Cardiac muscle cell (in vitro differentiated cells and primary cell): Measurements from ENCODE around the gene RRBP1. TPM values are rescaled to one million over a fixed set of nuclear protein-coding genes. Genes with fewer than 3 reads are reported as not detected.

Experiments used
- DNase-seq, 2 donors: peaks; one replicate each; pipeline versions ENCODE4 v3.0.0 to v3.0.0-alpha.2; 2010 to 2017; ENCODE audit warnings: low read depth in 1 of 2, low spot score in 1 of 2
- H3K27ac ChIP-seq: fragments of 200-600 bp; sonication (generic); 2 replicates; pipeline ENCODE4 v1.5.1; 2016
- H3K27me3 ChIP-seq: fragments of 200-600 bp; sonication (generic); 2 replicates; pipeline ENCODE4 v1.6.0; 2016; ENCODE audit warnings: control low read depth
- H3K36me3 ChIP-seq: fragments of 200-600 bp; sonication (generic); 2 replicates; pipeline ENCODE4 v1.5.1; 2016; ENCODE audit warnings: control low read depth
- H3K4me1 ChIP-seq: fragments of 200-600 bp; sonication (generic); 2 replicates; pipeline ENCODE4 v1.8.1; 2017; ENCODE audit warnings: low read depth, mild to moderate bottlenecking, mixed run types
- H3K4me3 ChIP-seq: fragments of 200-600 bp; sonication (generic); 2 replicates; pipeline ENCODE4 v1.5.1; 2016; ENCODE audit warnings: mild to moderate bottlenecking
- H3K9me3 ChIP-seq: fragments of 200-600 bp; sonication (generic); 2 replicates; pipeline ENCODE4 v1.5.1; 2017; ENCODE audit warnings: low read depth, mild to moderate bottlenecking, control low read depth
- CTCF ChIP-seq: IDR thresholded peaks from 2 replicates; pipeline ENCODE4 v1.5.1; 2012; ENCODE audit warnings: low read depth, mild to moderate bottlenecking, low read length
- polyA plus RNA-seq: library from polyadenylated mRNA; unstranded; fragments of >200 nt; fragmentation: Nextera tagmentation; extraction: Ambion mirVana; gene quantifications from 2 replicates; pipeline ENCODE4 v1.2.1, GENCODE V29; 2016
- total RNA-seq: library from RNA; depleted of rRNA; stranded (reverse); fragments of >200 nt; gene quantifications from 2 replicates; pipeline ENCODE4 v1.2.3, GENCODE V29; 2016

RRBP1 gene
- total and polyA plus RNA-seq, 2 experiments from 2014 or later: 50.7 to 77.5 TPM

GRCh38 chr20:17676378-17676759, 5.7 kb downstream of the RRBP1 start:
- Histone ChIP-seq H3K4me1 (peaks cover 9% of the 10 kb centered on the region), H3K27me3 (no peaks in the 10 kb centered on the region), H3K4me3 (no peak overlapping the region), H3K36me3 (no peaks in the 10 kb centered on the region), H3K27ac (no peak overlapping the region), H3K9me3 (no peaks in the 10 kb centered on the region)
- TF ChIP-seq CTCF: no peak
- no peak for DNase-seq

- TF ChIP-seq CTCF: no peak
- Histone ChIP-seq H3K36me3 (no peaks in the 10 kb centered on the region), H3K4me1 (peaks cover 9% of the 10 kb centered on the region), H3K9me3 (no peaks in the 10 kb centered on the region), H3K4me3 (no peak overlapping the region), H3K27me3 (no peaks in the 10 kb centered on the region), H3K27ac (no peak overlapping the region)
- DNase-seq: no peak
Measured at GRCh38 chr20:17675519-17676377, 6.3 kb downstream of the RRBP1 start.

DNA sequence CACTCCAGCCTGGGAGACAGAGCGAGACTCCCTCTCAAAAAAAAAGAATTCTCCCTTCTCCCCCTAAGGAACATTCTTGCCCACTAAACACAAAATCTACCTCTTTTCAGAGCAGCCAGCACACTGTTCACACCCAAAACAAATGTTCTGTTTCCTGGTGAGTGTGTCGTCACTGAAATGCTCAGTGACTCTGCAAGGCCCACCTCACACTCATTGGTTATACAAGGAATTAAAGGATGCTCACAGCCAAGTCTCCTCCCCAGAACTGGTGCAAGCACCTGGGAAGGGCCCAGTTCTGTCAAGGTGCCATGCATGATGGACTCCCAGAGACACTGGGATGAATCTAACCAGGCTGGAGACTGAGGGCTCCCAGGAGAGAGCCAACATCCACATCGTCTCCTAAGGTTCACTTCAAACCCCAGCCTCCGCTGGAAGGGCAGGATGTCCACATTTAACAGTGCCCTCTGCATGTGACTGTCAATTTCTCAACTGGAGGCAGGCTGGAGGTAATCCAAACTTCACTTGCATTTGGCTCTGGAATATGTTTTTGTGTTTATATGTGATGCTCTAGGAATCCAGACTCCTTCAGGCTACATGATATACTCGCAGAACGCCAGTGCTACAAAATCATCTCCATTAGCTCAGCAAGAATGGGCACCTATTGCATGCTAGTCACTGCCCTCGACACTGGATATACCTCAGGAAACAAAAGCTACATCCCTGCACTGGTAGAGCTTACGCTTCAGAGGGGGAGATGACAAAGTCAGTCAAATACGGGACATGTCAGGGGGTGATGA, 7.1 kb downstream of the RRBP1 start:
- no peaks in the 10 kb centered on the region for H3K9me3 ChIP-seq
- no peak overlapping the region for H3K4me3 ChIP-seq
- peak in 1 of 2 donors; percentile 41 for DNase-seq
- H3K27me3 ChIP-seq: no peaks in the 10 kb centered on the region
- H3K4me1 ChIP-seq: peaks cover 4% of the 10 kb centered on the region
- no peaks in the 10 kb centered on the region for H3K36me3 ChIP-seq
- TF ChIP-seq CTCF: no peak
- no peak overlapping the region for H3K27ac ChIP-seq

DNA sequence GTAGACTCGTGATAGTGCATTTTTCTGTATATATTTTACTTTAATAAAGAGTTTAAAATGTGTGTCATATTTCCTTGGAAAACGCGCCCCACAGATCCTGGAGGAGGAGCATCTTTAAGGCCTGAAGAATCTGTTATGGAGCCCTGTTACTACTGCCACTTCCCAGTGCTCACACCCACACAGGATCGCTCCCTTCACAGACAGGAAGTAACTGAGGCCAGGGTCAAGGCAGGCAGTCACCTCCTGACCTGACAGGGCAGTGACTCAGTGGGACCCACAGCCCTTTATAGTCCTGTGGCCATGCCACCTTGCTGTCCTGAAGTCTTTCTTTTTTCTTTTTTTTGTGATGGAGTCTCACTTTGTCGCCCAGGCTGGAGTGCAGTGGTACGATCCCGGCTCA, 9.0 kb downstream of the RRBP1 start:
- Histone ChIP-seq H3K27me3 (no peaks in the 10 kb centered on the region), H3K27ac (no peak overlapping the region), H3K4me3 (no peak overlapping the region), H3K36me3 (no peaks in the 10 kb centered on the region), H3K9me3 (no peaks in the 10 kb centered on the region), H3K4me1 (no peaks in the 10 kb centered on the region)
- DNase-seq: no peak
- no peak for TF ChIP-seq CTCF

DNA sequence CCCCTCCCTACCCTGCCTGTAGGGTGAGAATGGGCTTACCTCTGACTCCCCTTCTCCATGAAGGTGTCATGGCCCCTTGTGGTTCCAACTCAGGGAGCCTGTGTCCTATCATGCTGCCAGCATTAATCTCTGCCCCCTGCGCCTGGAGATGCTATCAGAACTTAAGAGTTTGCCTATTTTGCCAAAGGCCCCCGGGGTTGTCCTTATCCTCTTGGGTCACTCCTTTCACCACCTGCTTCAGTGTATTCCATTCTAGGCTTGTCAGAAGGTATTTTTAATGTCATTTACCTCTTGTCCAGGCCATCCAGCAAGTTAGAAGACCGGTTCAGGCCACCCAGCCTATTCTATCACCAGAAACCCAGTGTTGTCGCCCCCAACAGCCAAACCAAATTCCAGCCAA, 10.5 kb downstream of the RRBP1 start:
- DNase-seq: no peak
- Histone ChIP-seq H3K4me3 (no peak overlapping the region), H3K9me3 (no peaks in the 10 kb centered on the region), H3K27ac (no peak overlapping the region), H3K36me3 (no peaks in the 10 kb centered on the region), H3K4me1 (no peaks in the 10 kb centered on the region), H3K27me3 (no peaks in the 10 kb centered on the region)
- TF ChIP-seq CTCF: no peak
